HepG2 (cell line): ENCODE results near the gene TMEM86B. TPM values are rescaled to one million over a fixed set of nuclear protein-coding genes. Genes with fewer than 3 reads are reported as not detected.

ENCODE experiments used
- ATF7-NPFF ChIP-seq: sonication (generic); formaldehyde crosslinking; IDR thresholded peaks from 2 replicates; pipeline ENCODE4 v1.8.1; 2023; ENCODE audit warnings: mild to moderate bottlenecking, low read depth, missing genetic modification reagents, moderate library complexity
- DRAP1 ChIP-seq: IDR thresholded peaks from 2 replicates; pipeline ENCODE4 v1.6.1; 2016; ENCODE audit warnings: missing genetic modification reagents, missing compliant biosample characterization
- GABPA ChIP-seq, 2 experiments: IDR thresholded peaks; 2 replicates each; pipeline ENCODE4 v1.6.1; 2011 to 2016; ENCODE audit warnings: low read depth in 2 of 2, low read length in 1 of 2, missing biosample characterization in 1 of 2, missing genetic modification characterization in 1 of 2
- HNF4A ChIP-seq: sonication (generic); formaldehyde crosslinking; IDR thresholded peaks from 2 replicates; pipeline ENCODE4 v1.4.0; 2020; ENCODE audit warnings: missing genetic modification reagents
- HNRNPK ChIP-seq: fragments of 200-400 bp; formaldehyde crosslinking; IDR thresholded peaks from 2 replicates; pipeline ENCODE4 v1.6.1; 2018; ENCODE audit warnings: low read length, low read depth, moderate library complexity, mild to moderate bottlenecking; ENCODE audit not compliant: poor library complexity, severe bottlenecking
- HOXA3 ChIP-seq: sonication (generic); formaldehyde crosslinking; IDR thresholded peaks from 2 replicates; pipeline ENCODE4 v1.5.0; 2020; ENCODE audit warnings: missing genetic modification reagents
- KAT7 ChIP-seq: IDR thresholded peaks from 2 replicates; pipeline ENCODE4 v1.6.1; 2018; ENCODE audit warnings: borderline replicate concordance, missing compliant biosample characterization
- KDM5A ChIP-seq: fragments of 200-600 bp; sonication (generic); IDR thresholded peaks from 2 replicates; pipeline ENCODE4 v1.7.0; 2018; ENCODE audit warnings: antibody characterized with exemption, mild to moderate bottlenecking, low read length, borderline replicate concordance
- KLF16 ChIP-seq, 2 experiments: sonication (generic) in 1 of 2; formaldehyde crosslinking in 1 of 2; IDR thresholded peaks; 2 replicates each; pipeline versions ENCODE4 v1.6.1 to v1.8.0; 2016 to 2023; ENCODE audit warnings: missing genetic modification reagents in 2 of 2, missing compliant biosample characterization in 1 of 2
- KLF6 ChIP-seq: IDR thresholded peaks from 2 replicates; pipeline ENCODE4 v1.8.0; 2016; ENCODE audit warnings: missing biosample characterization, missing genetic modification reagents
- MBNL3 ChIP-seq: fragments of 250-450 bp; sonication (Bioruptor Pico); conservative IDR thresholded peaks from 2 replicates; pipeline ENCODE4 v1.8.0; 2022; ENCODE audit warnings: mild to moderate bottlenecking, inconsistent platforms
- MYC ChIP-seq: sonication (generic); formaldehyde crosslinking; IDR thresholded peaks from 2 replicates; pipeline ENCODE4 v1.9.0; 2021; ENCODE audit warnings: missing genetic modification reagents, borderline replicate concordance
- NR2F1 ChIP-seq, 2 experiments: fragments of 450-650 bp in 1 of 2; formaldehyde crosslinking in 1 of 2; IDR thresholded peaks; 2 replicates each; pipeline versions ENCODE4 v1.5.0 to v1.6.1; 2016 to 2020; ENCODE audit warnings: mild to moderate bottlenecking in 1 of 2, missing compliant biosample characterization in 1 of 2, missing genetic modification reagents in 1 of 2, moderate library complexity in 1 of 2
- PHF20 ChIP-seq: sonication (generic); formaldehyde crosslinking; IDR thresholded peaks from 2 replicates; pipeline ENCODE4 v1.5.0; 2020; ENCODE audit warnings: mild to moderate bottlenecking, missing genetic modification reagents
- PLRG1 ChIP-seq: fragments of 450-650 bp; conservative IDR thresholded peaks from 2 replicates; pipeline ENCODE4 v1.6.1; 2016
- REL ChIP-seq: sonication (generic); formaldehyde crosslinking; conservative IDR thresholded peaks from 2 replicates; pipeline ENCODE4 v1.8.0; 2022; ENCODE audit warnings: mild to moderate bottlenecking, missing genetic modification reagents, moderate library complexity
- SETDB1 ChIP-seq: sonication (generic); formaldehyde crosslinking; IDR thresholded peaks from 2 replicates; pipeline ENCODE4 v1.5.1; 2020; ENCODE audit warnings: missing genetic modification reagents, mild to moderate bottlenecking, borderline replicate concordance
- SSRP1 ChIP-seq: IDR thresholded peaks from 2 replicates; pipeline ENCODE4 v1.6.1; 2016; ENCODE audit warnings: control low read depth
- ZNF17 ChIP-seq: sonication (generic); formaldehyde crosslinking; IDR thresholded peaks from 2 replicates; pipeline ENCODE4 v1.5.0; 2020; ENCODE audit warnings: mild to moderate bottlenecking, missing genetic modification reagents
- ZNF18 ChIP-seq: sonication (generic); formaldehyde crosslinking; IDR thresholded peaks from 2 replicates; pipeline ENCODE4 v1.8.0; 2022; ENCODE audit warnings: mild to moderate bottlenecking, missing genetic modification reagents; ENCODE audit not compliant: insufficient replicate concordance
- ZNF451 ChIP-seq: sonication (generic); formaldehyde crosslinking; IDR thresholded peaks from 2 replicates; pipeline ENCODE4 v1.5.0; 2020; ENCODE audit warnings: mild to moderate bottlenecking, missing genetic modification reagents
- ZNF563 ChIP-seq: sonication (generic); formaldehyde crosslinking; IDR thresholded peaks from 2 replicates; pipeline ENCODE4 v1.8.0; 2022; ENCODE audit warnings: mild to moderate bottlenecking, moderate library complexity, missing genetic modification reagents
- ZNF567 ChIP-seq: sonication (generic); formaldehyde crosslinking; IDR thresholded peaks from 2 replicates; pipeline ENCODE4 v1.8.1; 2023; ENCODE audit warnings: mild to moderate bottlenecking, missing genetic modification reagents, borderline replicate concordance
- ZNF629 ChIP-seq: sonication (generic); formaldehyde crosslinking; conservative IDR thresholded peaks from 2 replicates; pipeline ENCODE4 v1.5.0; 2020; ENCODE audit warnings: missing genetic modification reagents
- ZNF703 ChIP-seq: sonication (generic); formaldehyde crosslinking; IDR thresholded peaks from 2 replicates; pipeline ENCODE4 v1.5.1; 2020; ENCODE audit warnings: missing genetic modification reagents, mild to moderate bottlenecking, moderate library complexity, borderline replicate concordance
- ZNF777 ChIP-seq: sonication (generic); formaldehyde crosslinking; IDR thresholded peaks from 2 replicates; pipeline ENCODE4 v1.4.0; 2020; ENCODE audit warnings: missing genetic modification reagents
- ZNF850 ChIP-seq: sonication (generic); formaldehyde crosslinking; conservative IDR thresholded peaks from 2 replicates; pipeline ENCODE4 v1.9.0; 2021; ENCODE audit warnings: mild to moderate bottlenecking, missing genetic modification reagents
- ZSCAN31 ChIP-seq: sonication (generic); formaldehyde crosslinking; IDR thresholded peaks from 2 replicates; pipeline ENCODE4 v1.5.0; 2020; ENCODE audit warnings: low read depth, mild to moderate bottlenecking, missing genetic modification reagents
- polyA plus RNA-seq, 8 experiments: library from polyadenylated mRNA; depleted of rRNA in 3 of 8; stranded (reverse) in 7 of 8; unstranded in 1 of 8; fragments of >200 nt; fragmentation: Illumina TruSeq in 4 of 8; extraction: Trizol in 4 of 8; gene quantifications; 2 replicates each; pipeline versions ENCODE4 v1.2.1 to v1.2.3, GENCODE V29; 2011 to 2016; ENCODE audit warnings: low read depth in 4 of 8, missing spikeins in 1 of 8, mixed read lengths in 1 of 8; ENCODE audit not compliant: insufficient read depth in 1 of 8
- total RNA-seq, 5 experiments: library from RNA; depleted of rRNA; stranded (reverse); fragments of >200 nt; fragmentation: Illumina TruSeq; extraction: Trizol; gene quantifications; 2 replicates each; pipeline ENCODE4 v1.2.3, GENCODE V29; 2016; ENCODE audit warnings: low read depth in 1 of 5
- TF ChIP-seq, protein P1 (sequence below): IDR thresholded peaks from 2 replicates; pipeline ENCODE4 v1.6.1; 2016; ENCODE audit warnings: low read depth, borderline replicate concordance

The TMEM86B gene
- total and polyA plus RNA-seq, 2 of the 13 experiments (the other 11 are each of a cell fraction or from before 2014, with no cell fraction given), result 7.7 to 9.6 TPM

GRCh38 chr19:55216461-55217198 is 11.9 kb downstream of the TMEM86B start (continued):
- TF ChIP-seq DRAP1, result peak; percentile 33; the same call in 1 of the 2 replicates
- TF ChIP-seq ATF7-NPFF (CRISPR knock-in tag), result peak; percentile 87
- TF ChIP-seq HNRNPK, result no peak
- TF ChIP-seq NR2F1 (CRISPR knock-in tag; IDR thresholded peaks at IDR 0.05), result no peak; a peak in 1 of 4 replicates
- peak; percentile 97 for TF ChIP-seq KLF6
- peak; percentile 46; the same call in 1 of the 2 replicates for TF ChIP-seq MYC
- peak; percentile 94 for TF ChIP-seq ZNF17 (CRISPR knock-in tag)
- TF ChIP-seq, protein P1, sequence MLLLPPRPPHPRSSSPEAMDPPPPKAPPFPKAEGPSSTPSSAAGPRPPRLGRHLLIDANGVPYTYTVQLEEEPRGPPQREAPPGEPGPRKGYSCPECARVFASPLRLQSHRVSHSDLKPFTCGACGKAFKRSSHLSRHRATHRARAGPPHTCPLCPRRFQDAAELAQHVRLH, result peak; percentile 85
- peak; percentile 91 for TF ChIP-seq ZNF563 (CRISPR knock-in tag)
- peak; percentile 4; the same call in 1 of the 2 replicates for TF ChIP-seq ZNF850 (CRISPR knock-in tag)
- no peak for TF ChIP-seq PLRG1
- TF ChIP-seq HOXA3, result peak; percentile 82
- no peak; the same call in 1 of the 2 replicates for TF ChIP-seq ZNF777 (CRISPR knock-in tag)
- no peak for TF ChIP-seq SETDB1 (CRISPR knock-in tag)
- 0 out of 2 replicates have a peak, but pooled peaks have one; percentile 14 for TF ChIP-seq ZNF629 (CRISPR knock-in tag)
- no peak; the same call in 1 of the 2 replicates for TF ChIP-seq KDM5A
- TF ChIP-seq ZNF451 (CRISPR knock-in tag), result peak; percentile 96; the same call in 1 of the 2 replicates
- no peak for TF ChIP-seq ZNF567
- TF ChIP-seq ZNF18 (CRISPR knock-in tag), result peak; percentile 94
- TF ChIP-seq REL, result peak; percentile 77; the same call in 1 of the 2 replicates
- peak; percentile 76; the same call in 1 of the 2 replicates for TF ChIP-seq PHF20 (CRISPR knock-in tag)
- peak; percentile 12; the same call in 1 of the 2 replicates for TF ChIP-seq KAT7 (CRISPR knock-in tag)
- peak; percentile 58 to 96; a peak in 2 of 4 replicates for TF ChIP-seq KLF16 (CRISPR knock-in tag; IDR thresholded peaks at IDR 0.05)
- TF ChIP-seq HNF4A (CRISPR knock-in tag), result no peak
- TF ChIP-seq SSRP1 (CRISPR knock-in tag), result no peak; the same call in 1 of the 2 replicates
- TF ChIP-seq ZNF703 (CRISPR knock-in tag), result no peak; the same call in none of the 2 replicates
- TF ChIP-seq ZSCAN31 (CRISPR knock-in tag), result no peak; the same call in 1 of the 2 replicates
- TF ChIP-seq MBNL3, result no peak
- TF ChIP-seq GABPA (IDR thresholded peaks at IDR 0.05; ENCODE audit: low read depth, low read length), result peak; percentile 53
- peak; percentile 90 for TF ChIP-seq GABPA (CRISPR knock-in tag; IDR thresholded peaks at IDR 0.05; ENCODE audit: low read depth)
